HCT116 (cell line): ENCODE data around the gene OGG1.

Experiments
- ATF3 ChIP-seq: IDR thresholded peaks from 2 replicates; pipeline ENCODE4 v1.6.1; 2012
- CEBPB ChIP-seq: IDR thresholded peaks from 2 replicates; pipeline ENCODE4 v1.6.1; 2012; ENCODE audit warnings: low read depth
- CTCF ChIP-seq, 3 experiments: fragments of 200-600 bp in 1 of 3; sonication (generic) in 1 of 3; IDR thresholded peaks in 2 of 3; conservative IDR thresholded peaks in 1 of 3; 2 replicates each; pipeline ENCODE4 v1.5.1; 2012 to 2017; ENCODE audit warnings: low read depth in 2 of 3, low read length in 2 of 3, antibody characterized with exemption in 1 of 3, borderline replicate concordance in 1 of 3, control low read depth in 1 of 3, mild to moderate bottlenecking in 1 of 3, mixed read lengths in 1 of 3, mixed run types in 1 of 3, moderate library complexity in 1 of 3; ENCODE audit not compliant: insufficient read depth in 1 of 3
- ELF1 ChIP-seq: IDR thresholded peaks from 2 replicates; pipeline ENCODE4 v1.6.1; 2012; ENCODE audit warnings: low read depth, borderline replicate concordance
- EZH2 ChIP-seq: fragments of 200-600 bp; sonication (generic); IDR thresholded peaks from 2 replicates; pipeline ENCODE4 v1.6.1; 2017; ENCODE audit warnings: antibody characterized with exemption, mixed run types
- EZH2phosphoT487 ChIP-seq: fragments of 200-600 bp; IDR thresholded peaks from 2 replicates; pipeline ENCODE4 v1.6.1; 2018; ENCODE audit warnings: antibody characterized with exemption, borderline replicate concordance
- JUND ChIP-seq: IDR thresholded peaks from 2 replicates; pipeline ENCODE4 v1.6.1; 2012
- MAX ChIP-seq: IDR thresholded peaks from 2 replicates; pipeline ENCODE4 v1.6.1; 2012
- POLR2A ChIP-seq: IDR thresholded peaks from 2 replicates; pipeline ENCODE4 v1.7.0; 2011; ENCODE audit warnings: borderline replicate concordance; ENCODE audit not compliant: insufficient read depth, insufficient read length; ENCODE audit errors: extremely low read depth
- RAD21 ChIP-seq: IDR thresholded peaks from 2 replicates; pipeline ENCODE4 v1.6.1; 2012; ENCODE audit warnings: low read depth, mild to moderate bottlenecking
- REST ChIP-seq: IDR thresholded peaks from 2 replicates; pipeline ENCODE4 v1.6.1; 2012; ENCODE audit warnings: low read depth
- YY1 ChIP-seq: IDR thresholded peaks from 2 replicates; pipeline ENCODE4 v1.6.1; 2011; ENCODE audit warnings: low read length, low read depth, moderate library complexity, mild to moderate bottlenecking; ENCODE audit not compliant: insufficient replicate concordance; ENCODE audit errors: extremely low read depth

DNA sequence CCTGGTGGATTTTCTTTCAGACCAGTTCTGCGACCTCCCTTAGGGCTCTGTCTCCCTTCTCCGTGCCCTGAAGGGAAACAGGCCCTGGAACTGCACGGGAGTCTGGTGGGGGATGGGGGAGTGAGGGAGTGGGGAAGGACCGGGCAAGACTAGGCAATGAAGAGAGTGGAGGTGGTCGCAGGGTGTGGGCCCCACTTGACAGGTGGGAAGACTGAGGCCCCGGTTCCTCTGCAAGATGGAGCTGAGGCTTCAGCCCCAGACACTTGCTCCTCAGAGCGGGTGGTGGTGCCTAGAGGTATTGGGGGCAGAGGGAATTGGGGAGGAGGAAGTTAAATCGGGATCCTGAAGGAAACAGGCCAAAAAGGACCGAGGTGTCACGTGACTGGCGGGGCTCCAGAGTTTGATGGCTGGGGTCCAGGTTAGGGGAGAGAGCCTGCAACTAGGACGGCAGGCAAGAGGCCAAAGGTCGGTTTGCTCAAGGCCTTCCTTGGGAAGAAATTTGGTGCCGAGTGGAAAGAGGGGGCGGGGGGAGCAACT is 20.6 kb downstream of the OGG1 start:
- TF ChIP-seq CTCF (IDR thresholded peaks at IDR 0.05 in 2 of 3, conservative IDR thresholded peaks at IDR 0.05 in 1 of 3; ENCODE audit: borderline replicate concordance in 1 of 3, insufficient read depth in 1 of 3, low read depth in 2 of 3, low read length in 2 of 3) (no peak), EZH2phosphoT487 (no peak), YY1 (no peak), JUND (no peak), POLR2A (no peak), ATF3 (no peak), RAD21 (no peak), EZH2 (no peak), MAX (no peak), REST (no peak), ELF1 (no peak), CEBPB (no peak)
